ENCODE results near the gene KRT85.

Gene KRT85

DNA sequence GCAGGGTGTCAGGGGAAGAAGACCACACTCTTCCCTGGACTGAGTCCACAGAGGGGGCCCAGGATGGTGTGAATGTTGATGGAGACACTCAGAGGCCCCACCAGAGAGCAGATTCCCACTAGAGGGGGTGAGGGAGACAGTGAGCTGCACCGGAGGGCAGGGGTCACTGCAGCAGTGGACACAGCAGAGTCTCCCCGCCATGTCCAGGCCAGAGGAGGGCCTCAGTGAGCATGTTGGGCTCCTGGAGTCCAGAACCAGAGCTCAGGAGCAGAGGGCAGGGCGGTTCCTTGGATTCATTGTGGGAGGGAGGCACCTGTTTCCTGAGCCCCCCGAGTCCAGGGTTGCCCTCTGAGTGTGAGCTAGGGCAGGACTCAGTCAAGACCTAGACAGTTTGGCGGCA lies 40.6 kb upstream of the KRT85 start:
- no peak overlapping the region for H3K4me3 ChIP-seq (ENCODE audit: insufficient read depth in 1 of 2, low read depth in 1 of 2, low read length in 2 of 2)
- H3K4me2 ChIP-seq (ENCODE audit: low read length, poor library complexity, severe bottlenecking) = no peak overlapping the region
- no peak overlapping the region for H3K4ac ChIP-seq (ENCODE audit: low read depth in 1 of 2, low read length in 2 of 2)
- DNase-seq = no peak
- no peaks in the 10 kb centered on the region for H3K79me1 ChIP-seq (replicated peaks; ENCODE audit: low read length, poor library complexity, severe bottlenecking)
- H3K18ac ChIP-seq (ENCODE audit: low read depth in 1 of 2, low read length in 2 of 2) = no peak overlapping the region
- H2BK5ac ChIP-seq (ENCODE audit: low read depth, low read length, poor library complexity, severe bottlenecking) = no peak overlapping the region
- H4K91ac ChIP-seq (ENCODE audit: low read length) = no peak overlapping the region
- no peak overlapping the region for H3K23ac ChIP-seq (ENCODE audit: low read length in 2 of 2)
- no peak overlapping the region for H2BK12ac ChIP-seq (ENCODE audit: low read length in 2 of 2)
- no peaks in the 10 kb centered on the region for H3K36me3 ChIP-seq (ENCODE audit: control insufficient read depth in 1 of 2, insufficient read depth in 2 of 2, low read depth in 1 of 2, low read length in 2 of 2)
- H3K4me1 ChIP-seq (ENCODE audit: control insufficient read depth, insufficient read depth, low read depth, low read length) = no peaks in the 10 kb centered on the region
- no peak overlapping the region for H3K9ac ChIP-seq (ENCODE audit: low read length)
- H3K27me3 ChIP-seq (ENCODE audit: control insufficient read depth in 1 of 2, insufficient read depth in 1 of 2, low read length in 2 of 2) = peaks cover 51 to 68% of the 10 kb centered on the region in 2 experiments
- no peak overlapping the region for H2AFZ ChIP-seq (ENCODE audit: low read depth, low read length)
- H4K8ac ChIP-seq (ENCODE audit: low read length) = no peak overlapping the region
- no peak overlapping the region for H2AK5ac ChIP-seq (ENCODE audit: low read length, severe bottlenecking)
- H2BK15ac ChIP-seq (ENCODE audit: low read depth, poor library complexity, severe bottlenecking) = no peak overlapping the region
- no peaks in the 10 kb centered on the region for H3K9me3 ChIP-seq (ENCODE audit: control insufficient read depth, low read length)
- H3K27ac ChIP-seq (ENCODE audit: low read length, poor library complexity, severe bottlenecking) = no peak overlapping the region
- H2BK120ac ChIP-seq (ENCODE audit: low read depth, low read length) = no peak overlapping the region
- no peak overlapping the region for H3K14ac ChIP-seq (ENCODE audit: low read length in 2 of 2)
- 75% methylated on average over 5 of the region's 5 CpGs for WGBS

- Histone ChIP-seq H2BK120ac (ENCODE audit: low read depth, low read length) (no peak within 1 kb of the TSS), H4K8ac (ENCODE audit: low read length) (no peak within 1 kb of the TSS), H4K91ac (ENCODE audit: low read length) (no peak within 1 kb of the TSS), H2AK5ac (ENCODE audit: low read length, severe bottlenecking) (no peak within 1 kb of the TSS), H3K27me3 (ENCODE audit: control insufficient read depth in 1 of 2, insufficient read depth in 1 of 2, low read length in 2 of 2) (peaks cover 61 to 72% of the 10 kb centered on the region in 2 experiments), H3K9ac (ENCODE audit: low read length) (no peak within 1 kb of the TSS), H3K4me2 (ENCODE audit: low read length, poor library complexity, severe bottlenecking) (no peak within 1 kb of the TSS), H3K27ac (ENCODE audit: low read length, poor library complexity, severe bottlenecking) (no peak within 1 kb of the TSS), H3K18ac (ENCODE audit: low read depth in 1 of 2, low read length in 2 of 2) (no peak within 1 kb of the TSS), H2BK15ac (ENCODE audit: low read depth, poor library complexity, severe bottlenecking) (no peak within 1 kb of the TSS), H2AFZ (ENCODE audit: low read depth, low read length) (no peak within 1 kb of the TSS), H3K23ac (ENCODE audit: low read length in 2 of 2) (peak within 1 kb of the TSS in 1 of 2 experiments; percentile 18), H3K79me1 (replicated peaks; ENCODE audit: low read length, poor library complexity, severe bottlenecking) (no peaks in the 10 kb centered on the region), H2BK5ac (ENCODE audit: low read depth, low read length, poor library complexity, severe bottlenecking) (no peak within 1 kb of the TSS), H3K14ac (ENCODE audit: low read length in 2 of 2) (no peak within 1 kb of the TSS), H3K36me3 (ENCODE audit: control insufficient read depth in 1 of 2, insufficient read depth in 2 of 2, low read depth in 1 of 2, low read length in 2 of 2) (no peaks in the 10 kb centered on the region), H3K9me3 (ENCODE audit: control insufficient read depth, low read length) (no peaks in the 10 kb centered on the region), H2BK12ac (ENCODE audit: low read length in 2 of 2) (no peak within 1 kb of the TSS), H3K4me1 (ENCODE audit: control insufficient read depth, insufficient read depth, low read depth, low read length) (no peaks in the 10 kb centered on the region), H3K4ac (ENCODE audit: low read depth in 1 of 2, low read length in 2 of 2) (no peak within 1 kb of the TSS), H3K4me3 (ENCODE audit: insufficient read depth in 1 of 2, low read depth in 1 of 2, low read length in 2 of 2) (no peak within 1 kb of the TSS)
- DNase-seq = no peak
- 83% methylated on average over 14 of the region's 14 CpGs for WGBS
Measured at GRCh38 chr12:52405922-52406385, 38.7 kb upstream of the KRT85 start, which contains the start of gene KRT82. KRT82 (minus strand) TSS chr12:52406335; CDS start chr12:52406277, 58 bp downstream.

DNA sequence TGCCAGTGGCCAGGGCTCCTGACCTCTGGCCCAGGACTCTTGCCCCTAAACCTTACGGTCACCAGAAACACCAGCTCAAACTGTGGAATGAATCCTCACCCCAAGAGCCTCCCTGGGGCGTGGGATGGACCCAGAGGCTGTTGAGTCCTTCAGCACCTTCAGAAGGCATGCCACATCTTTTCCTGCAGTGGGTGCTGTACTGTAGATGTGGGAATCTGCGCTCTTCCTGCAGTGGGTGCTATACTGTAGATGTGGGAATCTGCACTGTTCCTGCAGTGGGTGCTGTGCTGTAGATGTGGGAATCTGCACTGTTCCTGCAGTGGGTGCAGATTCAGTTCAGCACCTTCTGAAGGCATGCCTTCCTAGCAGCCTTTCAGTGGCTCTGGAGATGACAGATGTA lies 37.7 kb upstream of the KRT85 start:
- Histone ChIP-seq H3K27me3 (ENCODE audit: control insufficient read depth in 1 of 2, insufficient read depth in 1 of 2, low read length in 2 of 2) (peaks cover 66 to 78% of the 10 kb centered on the region in 2 experiments), H3K4ac (ENCODE audit: low read depth in 1 of 2, low read length in 2 of 2) (no peak overlapping the region), H2BK120ac (ENCODE audit: low read depth, low read length) (no peak overlapping the region), H3K4me2 (ENCODE audit: low read length, poor library complexity, severe bottlenecking) (no peak overlapping the region), H2AFZ (ENCODE audit: low read depth, low read length) (no peak overlapping the region), H4K91ac (ENCODE audit: low read length) (no peak overlapping the region), H2BK12ac (ENCODE audit: low read length in 2 of 2) (no peak overlapping the region), H2AK5ac (ENCODE audit: low read length, severe bottlenecking) (no peak overlapping the region), H3K36me3 (ENCODE audit: control insufficient read depth in 1 of 2, insufficient read depth in 2 of 2, low read depth in 1 of 2, low read length in 2 of 2) (no peaks in the 10 kb centered on the region), H2BK5ac (ENCODE audit: low read depth, low read length, poor library complexity, severe bottlenecking) (no peak overlapping the region), H4K8ac (ENCODE audit: low read length) (no peak overlapping the region), H3K27ac (ENCODE audit: low read length, poor library complexity, severe bottlenecking) (no peak overlapping the region), H3K18ac (ENCODE audit: low read depth in 1 of 2, low read length in 2 of 2) (no peak overlapping the region), H3K79me1 (replicated peaks; ENCODE audit: low read length, poor library complexity, severe bottlenecking) (no peaks in the 10 kb centered on the region), H3K9ac (ENCODE audit: low read length) (no peak overlapping the region), H2BK15ac (ENCODE audit: low read depth, poor library complexity, severe bottlenecking) (no peak overlapping the region), H3K4me1 (ENCODE audit: control insufficient read depth, insufficient read depth, low read depth, low read length) (no peaks in the 10 kb centered on the region), H3K9me3 (ENCODE audit: control insufficient read depth, low read length) (no peaks in the 10 kb centered on the region), H3K4me3 (ENCODE audit: insufficient read depth in 1 of 2, low read depth in 1 of 2, low read length in 2 of 2) (no peak overlapping the region), H3K23ac (ENCODE audit: low read length in 2 of 2) (peak overlapping the region in 1 of 2 experiments; percentile 18), H3K14ac (ENCODE audit: low read length in 2 of 2) (no peak overlapping the region)
- DNase-seq = no peak
- 56% methylated on average over 3 of the region's 3 CpGs for WGBS

- H3K4ac ChIP-seq (ENCODE audit: low read depth in 1 of 2, low read length in 2 of 2) = no peak overlapping the region
- H4K8ac ChIP-seq (ENCODE audit: low read length) = no peak overlapping the region
- no peak overlapping the region for H3K4me3 ChIP-seq (ENCODE audit: insufficient read depth in 1 of 2, low read depth in 1 of 2, low read length in 2 of 2)
- H3K4me1 ChIP-seq (ENCODE audit: control insufficient read depth, insufficient read depth, low read depth, low read length) = no peaks in the 10 kb centered on the region
- no peak overlapping the region for H3K4me2 ChIP-seq (ENCODE audit: low read length, poor library complexity, severe bottlenecking)
- no peak overlapping the region for H3K18ac ChIP-seq (ENCODE audit: low read depth in 1 of 2, low read length in 2 of 2)
- peaks cover 72 to 90% of the 10 kb centered on the region in 2 experiments for H3K27me3 ChIP-seq (ENCODE audit: control insufficient read depth in 1 of 2, insufficient read depth in 1 of 2, low read length in 2 of 2)
- H3K36me3 ChIP-seq (ENCODE audit: control insufficient read depth in 1 of 2, insufficient read depth in 2 of 2, low read depth in 1 of 2, low read length in 2 of 2) = no peaks in the 10 kb centered on the region
- no peak overlapping the region for H2BK12ac ChIP-seq (ENCODE audit: low read length in 2 of 2)
- no peak overlapping the region for H2BK120ac ChIP-seq (ENCODE audit: low read depth, low read length)
- H2BK5ac ChIP-seq (ENCODE audit: low read depth, low read length, poor library complexity, severe bottlenecking) = no peak overlapping the region
- H4K91ac ChIP-seq (ENCODE audit: low read length) = no peak overlapping the region
- no peaks in the 10 kb centered on the region for H3K79me1 ChIP-seq (replicated peaks; ENCODE audit: low read length, poor library complexity, severe bottlenecking)
- H2AFZ ChIP-seq (ENCODE audit: low read depth, low read length) = no peak overlapping the region
- 83% methylated on average over 9 of the region's 9 CpGs for WGBS
- no peak overlapping the region for H2AK5ac ChIP-seq (ENCODE audit: low read length, severe bottlenecking)
- H3K14ac ChIP-seq (ENCODE audit: low read length in 2 of 2) = no peak overlapping the region
- no peak overlapping the region for H3K27ac ChIP-seq (ENCODE audit: low read length, poor library complexity, severe bottlenecking)
- H2BK15ac ChIP-seq (ENCODE audit: low read depth, poor library complexity, severe bottlenecking) = no peak overlapping the region
- H3K23ac ChIP-seq (ENCODE audit: low read length in 2 of 2) = no peak overlapping the region
- no peaks in the 10 kb centered on the region for H3K9me3 ChIP-seq (ENCODE audit: control insufficient read depth, low read length)
- no peak for DNase-seq
- no peak overlapping the region for H3K9ac ChIP-seq (ENCODE audit: low read length)
Measured at GRCh38 chr12:52403561-52403960, 36.3 kb upstream of the KRT85 start.
